Measurements from ENCODE around the gene HBZ. TPM values are rescaled to one million over a fixed set of nuclear protein-coding genes. Genes with fewer than 3 reads are reported as not detected.
"Not testable (repeated sequence)": the region's sequence is repeated elsewhere in the genome, so short reads cannot be mapped to it uniquely, and the experiment has no call there.

The HBZ gene
- total RNA-seq, 2 donors from 2014 or later: not detected

- ATAC-seq (replicated peaks): peak; percentile 20
- Mint-ChIP-seq H3K27ac (no peak within 1 kb of the TSS), H3K9me3 (no peaks in the 10 kb centered on the region), H3K27me3 (peaks cover 29% of the 10 kb centered on the region), H3K36me3 (ENCODE audit: low read depth) (no peaks in the 10 kb centered on the region), H3K4me1 (no peaks in the 10 kb centered on the region), H3K4me3 (peak within 1 kb of the TSS; percentile 23)
These were observed 13.3 kb downstream of the HBZ start, which contains the start of gene HBM for GRCh38 chr16:165539-166374. TSS of gene HBM (plus strand) at chr16:165978. CDS start at chr16:165998, 20 bp downstream.

GRCh38 chr16:166375-167121 is 14.1 kb downstream of the HBZ start:
- Mint-ChIP-seq H3K9me3 (no peaks in the 10 kb centered on the region), H3K4me1 (no peaks in the 10 kb centered on the region), H3K36me3 (ENCODE audit: low read depth) (no peaks in the 10 kb centered on the region), H3K27ac (no peak overlapping the region), H3K27me3 (peaks cover 25% of the 10 kb centered on the region), H3K4me3 (peak overlapping the region; percentile 23)
- ATAC-seq (replicated peaks): no peak

- H3K4me3 Mint-ChIP-seq: peak overlapping the region; percentile 23
These were observed 14.8 kb downstream of the HBZ start for GRCh38 chr16:167122-167690.

GRCh38 chr16:168424-168823 is 16.0 kb downstream of the HBZ start:
- ATAC-seq (replicated peaks): no peak
- Mint-ChIP-seq H3K4me3 (no peak overlapping the region), H3K27me3 (peaks cover 27% of the 10 kb centered on the region), H3K27ac (no peak overlapping the region), H3K36me3 (ENCODE audit: low read depth) (no peaks in the 10 kb centered on the region), H3K4me1 (no peaks in the 10 kb centered on the region), H3K9me3 (no peaks in the 10 kb centered on the region)

More at GRCh38 chr16:167122-167690, 14.8 kb downstream of the HBZ start:
- H3K4me1 Mint-ChIP-seq: no peaks in the 10 kb centered on the region
- peaks cover 27% of the 10 kb centered on the region for H3K27me3 Mint-ChIP-seq
- ATAC-seq (replicated peaks): no peak
- no peak overlapping the region for H3K27ac Mint-ChIP-seq
- no peaks in the 10 kb centered on the region for H3K36me3 Mint-ChIP-seq (ENCODE audit: low read depth)
- no peaks in the 10 kb centered on the region for H3K9me3 Mint-ChIP-seq

- Mint-ChIP-seq H3K27ac (no peak overlapping the region), H3K4me3 (no peak overlapping the region), H3K36me3 (ENCODE audit: low read depth) (no peaks in the 10 kb centered on the region), H3K27me3 (peaks cover 29% of the 10 kb centered on the region), H3K4me1 (no peaks in the 10 kb centered on the region), H3K9me3 (no peaks in the 10 kb centered on the region)
- ATAC-seq (replicated peaks): no peak
These were observed 16.6 kb downstream of the HBZ start for GRCh38 chr16:169014-169413.

- peaks cover 37% of the 10 kb centered on the region for H3K27me3 Mint-ChIP-seq
- not testable (repeated sequence) for H3K4me3 Mint-ChIP-seq; ATAC-seq (replicated peaks); H3K36me3 Mint-ChIP-seq (ENCODE audit: low read depth); H3K27ac Mint-ChIP-seq; H3K9me3 Mint-ChIP-seq; H3K4me1 Mint-ChIP-seq
These were observed 17.7 kb downstream of the HBZ start for GRCh38 chr16:170088-170507.

- no peaks in the 10 kb centered on the region for H3K4me1 Mint-ChIP-seq
- peaks cover 43% of the 10 kb centered on the region for H3K27me3 Mint-ChIP-seq
- no peaks in the 10 kb centered on the region for H3K9me3 Mint-ChIP-seq
- no peak overlapping the region for H3K27ac Mint-ChIP-seq
- H3K36me3 Mint-ChIP-seq (ENCODE audit: low read depth): no peaks in the 10 kb centered on the region
- ATAC-seq (replicated peaks): no peak
- H3K4me3 Mint-ChIP-seq: no peak overlapping the region
These were observed 18.3 kb downstream of the HBZ start for GRCh38 chr16:170788-171187.

- peak within 1 kb of the TSS; percentile 37 for H3K4me3 Mint-ChIP-seq
- H3K4me1 Mint-ChIP-seq: not testable (repeated sequence)
These were observed 20.0 kb downstream of the HBZ start, which contains the start of gene HBA2 for GRCh38 chr16:172374-172941. TSS of gene HBA2 (plus strand) at chr16:172876. CDS start at chr16:172913, 37 bp downstream.

GRCh38 chr16:173211-173854 is 20.9 kb downstream of the HBZ start:
- not testable (repeated sequence) for H3K27ac Mint-ChIP-seq; ATAC-seq (replicated peaks); H3K9me3 Mint-ChIP-seq; H3K36me3 Mint-ChIP-seq (ENCODE audit: low read depth); H3K4me1 Mint-ChIP-seq
- H3K4me3 Mint-ChIP-seq: peak overlapping the region; percentile 37
- peaks cover 44% of the 10 kb centered on the region for H3K27me3 Mint-ChIP-seq

More at GRCh38 chr16:172374-172941, 20.0 kb downstream of the HBZ start, which contains the start of gene HBA2:
- not testable (repeated sequence) for ATAC-seq (replicated peaks); H3K36me3 Mint-ChIP-seq (ENCODE audit: low read depth); H3K9me3 Mint-ChIP-seq; H3K27ac Mint-ChIP-seq
- peaks cover 36% of the 10 kb centered on the region for H3K27me3 Mint-ChIP-seq

- not testable (repeated sequence) for H3K36me3 Mint-ChIP-seq (ENCODE audit: low read depth); ATAC-seq (replicated peaks); H3K9me3 Mint-ChIP-seq; H3K4me1 Mint-ChIP-seq; H3K27ac Mint-ChIP-seq
- Mint-ChIP-seq H3K27me3 (peaks cover 40% of the 10 kb centered on the region), H3K4me3 (peak overlapping the region; percentile 13)
These were observed 21.7 kb downstream of the HBZ start for GRCh38 chr16:173928-174769.

- Mint-ChIP-seq H3K27ac (no peak overlapping the region), H3K9me3 (no peaks in the 10 kb centered on the region), H3K4me1 (no peaks in the 10 kb centered on the region), H3K27me3 (peaks cover 42% of the 10 kb centered on the region), H3K36me3 (ENCODE audit: low read depth) (no peaks in the 10 kb centered on the region), H3K4me3 (peak overlapping the region; percentile 13)
- ATAC-seq (replicated peaks): no peak
These were observed 22.8 kb downstream of the HBZ start for GRCh38 chr16:175011-175949.

GRCh38 chr16:176006-176405 is 23.6 kb downstream of the HBZ start:
- H3K4me1 Mint-ChIP-seq; H3K4me3 Mint-ChIP-seq; H3K36me3 Mint-ChIP-seq (ENCODE audit: low read depth); ATAC-seq (replicated peaks); H3K9me3 Mint-ChIP-seq; H3K27ac Mint-ChIP-seq: not testable (repeated sequence)
- H3K27me3 Mint-ChIP-seq: peaks cover 36% of the 10 kb centered on the region

Measured in activated T-helper 17 cell treated with anti-CD3 and anti-CD28 coated beads, Interleukin-2, amount 50 U/mL, for 72 hours (primary cell).